Endothelial cell (in vitro differentiated cells): ENCODE measurements around the gene GLP2R. TPM values are rescaled to one million over a fixed set of nuclear protein-coding genes. Genes with fewer than 3 reads are reported as not detected.
A peak's percentile ranks its signal among the peaks of the same experiment; 100 is the strongest.

Experiments
- DNase-seq: peaks from one replicate; pipeline ENCODE4 v3.0.0; 2021; ENCODE audit warnings: low spot score
- H3K27ac Mint-ChIP-seq: one replicate; pipeline ENCODE4 v1.8.0; 2021; ENCODE audit warnings: mixed read lengths, inconsistent platforms; ENCODE audit not compliant: unreplicated experiment
- H3K27me3 Mint-ChIP-seq: one replicate; pipeline ENCODE4 v1.8.0; 2021; ENCODE audit warnings: mild to moderate bottlenecking, moderate library complexity, mixed read lengths, inconsistent platforms; ENCODE audit not compliant: unreplicated experiment
- H3K36me3 Mint-ChIP-seq: one replicate; pipeline ENCODE4 v1.8.0; 2021; ENCODE audit warnings: mild to moderate bottlenecking, low read depth, mixed read lengths, inconsistent platforms; ENCODE audit not compliant: unreplicated experiment
- H3K4me1 Mint-ChIP-seq: one replicate; pipeline ENCODE4 v1.8.0; 2021; ENCODE audit warnings: mild to moderate bottlenecking, mixed read lengths, inconsistent platforms; ENCODE audit not compliant: unreplicated experiment
- H3K4me3 Mint-ChIP-seq: one replicate; pipeline ENCODE4 v1.8.0; 2021; ENCODE audit warnings: mild to moderate bottlenecking, mixed read lengths, inconsistent platforms; ENCODE audit not compliant: unreplicated experiment
- H3K9me3 Mint-ChIP-seq: one replicate; pipeline ENCODE4 v1.8.0; 2021; ENCODE audit warnings: mixed read lengths, inconsistent platforms; ENCODE audit not compliant: unreplicated experiment
- CTCF ChIP-seq: fragments of 200-600 bp; sonication (generic); IDR thresholded peaks from one replicate; pipeline ENCODE4 v1.5.0; 2021; ENCODE audit warnings: antibody characterized with exemption; ENCODE audit not compliant: unreplicated experiment
- total RNA-seq: library from RNA; stranded (reverse); fragmentation: NEBNext Ultra II Directional; extraction: Animal tissue kit (Norgen Biotek cat#: 25700); gene quantifications from one replicate; pipeline ENCODE4 v1.2.1, GENCODE V29; 2021; ENCODE audit not compliant: unreplicated experiment

The GLP2R gene
- total RNA-seq, 1 donor from 2014 or later = 0.15 TPM

- Mint-ChIP-seq H3K27ac (no peak overlapping the region), H3K4me3 (no peak overlapping the region), H3K36me3 (no peaks in the 10 kb centered on the region)
These were observed 100.6 kb downstream of the GLP2R start for GRCh38 chr17:9926150-9926804.

GRCh38 chr17:9928601-9929333 is 103.0 kb downstream of the GLP2R start:
- peak; percentile 58 for TF ChIP-seq CTCF
- Mint-ChIP-seq H3K36me3 (no peaks in the 10 kb centered on the region), H3K9me3 (no peaks in the 10 kb centered on the region), H3K27ac (no peak overlapping the region), H3K4me3 (no peak overlapping the region), H3K4me1 (no peaks in the 10 kb centered on the region), H3K27me3 (peaks cover under 1% of the 10 kb centered on the region)
- peak; percentile 59 for DNase-seq

More at GRCh38 chr17:9926150-9926804, 100.6 kb downstream of the GLP2R start:
- Mint-ChIP-seq H3K27me3 (no peaks in the 10 kb centered on the region), H3K9me3 (no peaks in the 10 kb centered on the region), H3K4me1 (no peaks in the 10 kb centered on the region)
- TF ChIP-seq CTCF = no peak
- DNase-seq = no peak

GRCh38 chr17:9929871-9930270 is 104.1 kb downstream of the GLP2R start:
- H3K27me3 Mint-ChIP-seq = peaks cover 1% of the 10 kb centered on the region
- H3K9me3 Mint-ChIP-seq = no peaks in the 10 kb centered on the region
- H3K36me3 Mint-ChIP-seq = no peaks in the 10 kb centered on the region
- DNase-seq = no peak
- H3K4me1 Mint-ChIP-seq = no peaks in the 10 kb centered on the region
- TF ChIP-seq CTCF = no peak
- no peak overlapping the region for H3K27ac Mint-ChIP-seq
- H3K4me3 Mint-ChIP-seq = no peak overlapping the region

- H3K36me3 Mint-ChIP-seq = no peaks in the 10 kb centered on the region
- TF ChIP-seq CTCF = no peak
- no peaks in the 10 kb centered on the region for H3K9me3 Mint-ChIP-seq
- DNase-seq = no peak
- H3K4me3 Mint-ChIP-seq = no peak overlapping the region
- no peak overlapping the region for H3K27ac Mint-ChIP-seq
- peaks cover 1% of the 10 kb centered on the region for H3K27me3 Mint-ChIP-seq
- no peaks in the 10 kb centered on the region for H3K4me1 Mint-ChIP-seq
These were observed 105.5 kb downstream of the GLP2R start for GRCh38 chr17:9931144-9931741.

GRCh38 chr17:9932491-9932890 is 106.8 kb downstream of the GLP2R start:
- DNase-seq = no peak
- no peak overlapping the region for H3K27ac Mint-ChIP-seq
- peaks cover 1% of the 10 kb centered on the region for H3K27me3 Mint-ChIP-seq
- no peak for TF ChIP-seq CTCF
- H3K4me1 Mint-ChIP-seq = no peaks in the 10 kb centered on the region
- H3K36me3 Mint-ChIP-seq = no peaks in the 10 kb centered on the region
- no peak overlapping the region for H3K4me3 Mint-ChIP-seq
- H3K9me3 Mint-ChIP-seq = no peaks in the 10 kb centered on the region
